GM18873 (cell line): ENCODE measurements around the gene ZNF708.
"Not testable (repeated sequence)": the region's sequence is repeated elsewhere in the genome, so short reads cannot be mapped to it uniquely, and the experiment has no call there.

Source experiments
- ATAC-seq: cut with Tn5 transposase; IDR thresholded peaks from one replicate; pipeline ENCODE4 v1.9.1; 2021; ENCODE audit warnings: mild to moderate bottlenecking, moderate library complexity, moderate number of reproducible peaks; ENCODE audit not compliant: unreplicated experiment, low FRiP score

Gene ZNF708

DNA sequence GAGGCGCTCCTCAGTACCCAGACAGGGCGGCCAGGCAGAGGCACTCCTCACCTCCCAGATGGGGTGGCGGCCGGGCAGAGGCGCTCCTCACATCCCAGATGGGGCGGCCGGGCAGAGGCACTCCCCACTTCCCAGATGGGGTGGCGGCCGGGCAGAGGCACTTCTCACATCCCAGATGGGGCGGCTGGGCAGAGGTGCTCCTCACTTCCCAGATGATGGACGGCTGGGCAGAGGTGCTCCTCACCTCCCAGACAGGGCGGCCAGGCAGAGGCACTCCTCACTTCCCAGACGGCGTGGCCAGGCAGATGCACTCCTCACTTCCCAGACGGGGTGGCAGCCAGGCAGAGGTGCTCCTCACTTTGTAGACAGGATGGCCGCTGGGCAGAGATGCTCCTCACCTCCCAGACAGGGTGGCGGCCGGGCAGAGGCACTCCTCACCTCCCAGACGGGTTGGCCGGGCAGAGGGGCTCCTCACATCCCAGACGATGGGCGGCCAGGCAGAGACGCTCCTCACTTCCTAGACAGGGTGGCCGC lies 68.3 kb downstream of the ZNF708 start:
- ATAC-seq, result not testable (repeated sequence)

DNA sequence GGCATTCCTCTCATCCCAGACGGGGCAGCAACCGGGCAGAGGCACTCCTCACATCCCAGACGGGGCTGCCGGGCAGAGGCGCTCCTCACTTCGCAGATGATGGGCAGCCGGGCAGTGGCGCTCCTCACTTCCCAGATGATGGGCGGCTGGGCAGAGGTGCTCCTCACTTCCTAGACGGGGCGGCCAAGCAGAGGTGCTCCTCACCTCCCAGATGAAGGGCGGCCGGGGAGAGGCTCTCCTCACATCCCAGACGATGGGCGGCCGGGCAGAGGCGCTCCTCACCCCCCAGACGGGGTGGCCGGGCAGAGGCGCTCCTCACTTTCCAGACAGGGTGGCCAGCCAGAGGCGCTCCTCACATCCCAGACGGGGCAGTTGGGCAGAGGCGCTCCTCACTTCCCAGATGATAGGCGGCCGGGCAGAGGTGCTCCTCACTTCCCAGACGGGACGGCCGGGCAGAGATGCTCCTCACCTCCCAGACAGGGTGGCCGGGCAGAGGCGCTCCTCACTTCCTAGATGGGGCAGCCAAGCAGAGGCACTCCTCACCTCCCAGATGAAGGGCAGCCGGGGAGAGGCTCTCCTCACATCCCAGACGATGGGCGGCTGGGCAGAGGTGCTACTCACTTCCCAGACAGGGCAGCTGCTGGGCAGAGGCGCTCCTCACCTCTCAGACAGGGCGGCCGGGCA lies 68.9 kb downstream of the ZNF708 start:
- ATAC-seq, result no peak

DNA sequence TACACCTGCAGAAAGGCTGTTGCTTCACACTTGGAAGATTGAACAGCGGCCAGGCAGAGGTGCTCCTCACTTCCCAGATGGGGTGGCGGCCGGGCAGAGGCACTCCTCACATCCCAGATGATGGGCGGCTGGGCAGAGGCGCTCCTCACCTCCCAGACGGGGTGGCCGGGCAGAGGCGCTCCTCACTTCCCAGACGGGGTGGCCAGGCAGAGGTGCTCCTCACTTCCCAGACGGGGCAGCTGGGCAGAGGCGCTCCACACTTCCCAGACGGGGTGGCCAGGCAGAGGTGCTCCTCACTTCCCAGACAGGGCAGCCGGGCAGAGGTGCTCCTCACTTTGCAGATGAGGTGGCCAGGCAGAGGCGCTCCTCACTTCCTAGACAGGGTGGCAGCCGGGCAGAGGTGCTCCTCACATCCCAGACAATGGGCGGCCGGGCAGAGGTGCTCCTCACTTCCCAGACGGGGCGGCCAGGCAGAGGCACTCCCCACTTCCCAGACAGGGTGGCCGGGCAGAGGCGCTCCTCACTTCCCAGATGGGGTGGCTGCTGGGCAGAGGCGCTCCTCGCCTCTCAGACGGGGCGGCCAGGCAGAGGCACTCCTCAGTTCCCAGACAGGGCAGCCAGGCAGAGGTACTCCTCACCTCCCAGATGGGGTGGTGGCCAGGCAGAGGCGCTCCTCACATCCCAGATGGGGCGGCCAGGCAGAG lies 69.6 kb downstream of the ZNF708 start:
- ATAC-seq, result not testable (repeated sequence)

DNA sequence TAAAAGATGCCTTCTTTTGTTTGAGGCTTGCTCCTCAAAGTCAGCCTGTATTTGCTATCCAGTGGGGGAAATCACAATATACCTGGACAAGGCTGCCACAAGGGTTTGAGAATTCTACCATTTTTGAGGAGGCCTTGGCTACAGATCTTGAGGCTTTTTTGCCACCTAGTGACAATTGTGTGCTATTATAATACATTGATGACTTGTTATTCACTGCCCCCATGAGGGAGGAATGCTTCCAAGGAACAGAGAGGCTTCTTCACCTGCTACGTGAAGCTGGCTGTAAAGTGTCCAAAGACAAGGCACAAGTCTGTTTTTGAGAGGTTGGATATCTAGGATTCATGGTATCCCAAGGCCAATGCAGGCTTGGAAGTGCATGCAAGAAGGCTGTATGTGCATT lies 72.5 kb downstream of the ZNF708 start:
- ATAC-seq, result no peak
